Eye (tissue), 1 donor: ENCODE data around the gene MAB21L3.

ENCODE experiments used
- DNase-seq: peaks from one replicate; pipeline ENCODE4 v3.0.0-alpha.2; 2015

Gene MAB21L3

DNA sequence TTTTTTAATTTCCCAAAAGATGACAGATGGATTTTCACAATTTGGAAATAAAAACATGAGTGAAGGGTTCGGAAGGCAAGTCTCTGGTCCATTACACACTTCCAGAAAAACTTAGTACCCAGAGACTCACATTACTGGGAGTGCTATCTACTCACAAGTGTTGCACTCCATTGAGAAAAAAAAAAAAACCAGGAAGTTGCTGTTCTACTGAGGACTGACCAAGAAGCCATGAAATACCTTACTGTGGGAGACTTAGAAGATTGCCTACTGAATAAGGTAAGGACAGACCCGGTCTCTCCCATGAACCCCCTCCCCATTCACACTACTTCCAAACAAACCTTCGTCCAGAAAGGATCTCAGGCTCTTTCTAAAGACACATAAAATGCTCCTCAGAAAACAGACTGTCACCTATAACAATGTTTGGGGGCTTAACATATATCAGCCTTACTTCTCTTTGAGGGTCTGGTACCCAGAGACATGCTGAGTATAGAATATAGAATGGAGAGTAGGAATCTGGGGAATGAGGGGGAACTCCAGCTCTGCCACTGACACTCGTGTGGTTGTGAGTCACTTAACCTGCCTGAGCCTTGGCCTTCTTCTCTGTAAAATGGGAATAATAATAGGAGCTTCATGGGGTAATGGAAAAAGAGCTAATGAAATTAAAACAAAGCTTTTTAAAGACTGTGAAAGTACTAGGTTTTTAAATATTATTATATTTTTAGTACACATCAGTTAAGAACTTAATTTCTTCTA lies 1.4 kb downstream of the MAB21L3 start:
- no peak for DNase-seq

- DNase-seq = no peak
Measured at GRCh38 chr1:116113615-116114014, 2.4 kb downstream of the MAB21L3 start.

DNA sequence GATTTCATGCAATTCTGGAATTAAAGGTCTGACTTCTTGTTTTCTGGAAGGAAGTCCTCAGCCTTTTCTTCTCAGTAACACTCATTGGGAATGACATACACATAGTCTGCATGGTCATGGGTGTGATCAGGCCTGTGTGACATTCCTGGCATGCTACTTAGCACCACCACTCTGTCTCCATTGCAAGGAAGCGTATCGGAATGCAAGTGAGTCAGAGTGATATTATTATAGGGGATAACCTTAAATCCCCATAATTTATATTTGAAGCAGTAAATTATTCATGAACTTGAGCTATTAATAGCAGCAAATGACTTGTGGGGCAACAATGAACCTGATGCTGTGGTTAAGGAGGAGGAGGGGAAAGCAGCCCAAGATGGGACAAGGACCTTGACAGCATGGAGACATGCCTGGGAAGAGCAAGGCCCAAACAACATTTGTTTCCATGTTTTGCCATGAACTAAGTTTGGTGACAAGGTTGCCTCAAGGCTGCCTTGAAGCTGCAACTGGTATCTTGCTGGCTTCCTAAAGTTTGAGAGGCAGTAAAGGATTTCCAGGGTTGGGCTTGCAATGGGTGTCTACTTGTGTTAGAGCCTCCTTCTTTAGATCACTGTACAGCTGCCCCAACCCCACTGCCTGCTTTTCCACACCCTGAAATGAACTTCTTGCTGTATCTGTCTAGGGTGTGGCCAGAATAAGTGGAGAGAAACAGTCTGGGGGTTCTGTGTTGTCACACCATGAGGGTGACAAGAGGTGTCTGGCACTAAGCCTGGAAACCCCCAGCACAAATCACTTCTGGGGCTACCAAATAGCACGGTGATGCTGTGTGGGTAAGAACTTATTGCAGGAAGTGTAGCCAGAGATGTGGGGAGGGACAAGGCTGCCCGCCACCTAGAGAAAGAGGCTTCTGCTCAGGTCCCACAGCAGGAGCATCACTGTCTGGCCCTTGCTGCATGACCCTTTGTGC lies 4.6 kb downstream of the MAB21L3 start:
- no peak for DNase-seq

DNA sequence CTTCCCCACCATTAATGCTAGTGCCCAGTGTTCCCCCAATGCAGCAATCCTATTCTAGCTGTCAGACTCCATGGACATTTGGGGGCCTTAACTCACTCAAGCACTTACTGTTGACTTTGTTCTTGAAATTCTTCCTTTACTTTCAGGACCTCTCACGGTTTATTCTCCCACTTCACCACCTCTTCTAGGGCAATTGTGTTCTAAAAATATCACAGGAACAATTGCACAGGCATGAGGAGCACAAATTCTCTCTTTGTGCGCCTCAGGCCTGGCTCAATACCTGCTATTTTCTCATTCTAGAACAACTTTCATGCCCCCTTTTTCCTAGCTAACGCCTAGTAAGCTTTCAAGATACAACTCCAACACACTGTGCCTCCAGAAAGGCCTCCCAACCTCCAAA lies 7.3 kb downstream of the MAB21L3 start:
- no peak for DNase-seq

DNA sequence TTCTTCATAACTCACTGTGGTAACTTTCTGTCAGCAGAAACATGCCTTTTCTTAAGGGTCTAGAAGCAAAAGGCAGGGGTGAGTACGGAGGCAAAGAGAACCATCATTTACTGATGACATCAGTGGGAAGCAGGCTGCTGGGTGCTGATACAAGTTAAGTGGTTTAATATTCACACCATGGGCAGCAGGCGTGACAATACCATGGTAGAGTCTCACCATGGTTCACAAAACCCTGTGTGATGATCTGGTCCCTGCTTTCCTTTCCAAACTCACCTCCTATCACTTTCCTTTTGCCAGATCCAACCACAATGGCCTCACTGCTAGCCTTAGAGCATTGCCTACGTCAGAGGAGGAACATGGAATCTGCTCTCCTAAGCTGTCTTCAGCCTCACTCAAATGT lies 8.7 kb downstream of the MAB21L3 start:
- no peak for DNase-seq

GRCh38 chr1:116122955-116123757 lies 12.0 kb downstream of the MAB21L3 start:
- DNase-seq = peak; percentile 22

GRCh38 chr1:116123837-116124533 lies 12.8 kb downstream of the MAB21L3 start:
- no peak for DNase-seq

DNA sequence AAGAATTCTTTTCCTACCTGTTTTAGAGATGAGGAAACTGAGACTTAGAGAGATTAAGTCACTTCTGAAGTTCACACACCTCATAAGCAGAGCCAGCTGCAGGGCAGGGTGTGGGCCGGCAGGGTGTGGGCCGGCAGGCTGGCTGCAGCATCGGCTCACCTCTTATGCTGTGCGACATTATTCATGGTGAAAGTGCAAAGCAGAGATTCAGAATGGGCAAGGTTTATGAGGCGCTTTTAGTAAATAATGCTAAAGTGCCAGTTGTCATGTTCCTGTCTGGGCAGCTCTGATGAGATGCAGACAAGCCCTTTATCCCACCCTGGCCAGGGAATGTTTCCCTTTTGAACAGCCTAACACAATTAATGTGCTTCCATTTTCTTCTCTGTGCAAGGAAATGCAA lies 14.6 kb downstream of the MAB21L3 start:
- DNase-seq = no peak

DNA sequence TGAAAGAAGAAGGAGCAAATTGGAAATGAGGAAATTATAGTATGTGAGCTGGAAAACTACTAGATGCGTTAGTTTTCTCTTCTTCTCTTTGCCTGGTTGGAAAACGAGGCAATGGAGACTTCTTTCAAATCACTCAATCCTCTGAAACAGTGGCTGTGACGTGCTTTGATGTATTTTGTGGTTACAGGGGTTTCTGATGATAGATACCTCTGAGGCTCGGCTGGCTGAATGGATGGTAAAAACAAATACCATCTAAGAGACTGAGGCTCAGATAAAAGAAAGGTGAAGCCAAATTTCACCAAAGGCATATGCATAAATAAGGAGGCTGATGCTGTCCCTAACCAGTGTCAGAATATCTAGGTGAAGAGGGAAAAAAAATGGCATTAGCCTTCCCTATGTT lies 15.1 kb downstream of the MAB21L3 start:
- DNase-seq = no peak

GRCh38 chr1:116127123-116127847 lies 16.1 kb downstream of the MAB21L3 start:
- no peak for DNase-seq

GRCh38 chr1:116127848-116128540 lies 16.8 kb downstream of the MAB21L3 start:
- DNase-seq = no peak

DNA sequence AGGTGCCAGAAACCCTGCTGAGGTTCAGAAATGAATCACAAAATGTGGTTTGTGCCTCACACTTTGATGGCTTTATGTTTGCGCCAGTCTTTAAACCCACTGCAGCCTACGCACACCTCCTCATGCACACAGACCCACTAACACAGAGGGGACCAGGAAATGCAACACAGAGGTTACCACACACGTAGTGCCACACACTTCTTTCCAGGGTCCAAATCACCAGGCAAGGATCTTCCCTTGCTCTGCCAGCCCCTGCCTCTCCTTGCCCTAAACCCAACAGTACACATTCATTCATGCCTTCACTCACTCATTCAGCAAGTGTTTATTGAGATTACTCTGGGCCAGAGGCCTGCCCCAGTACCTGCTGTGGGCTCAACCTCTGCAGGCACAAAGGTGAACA lies 17.5 kb downstream of the MAB21L3 start:
- no peak for DNase-seq

- no peak for DNase-seq
Measured at GRCh38 chr1:116129537-116129936, 18.3 kb downstream of the MAB21L3 start.

GRCh38 chr1:116130356-116130755 lies 19.2 kb downstream of the MAB21L3 start:
- no peak for DNase-seq

DNA sequence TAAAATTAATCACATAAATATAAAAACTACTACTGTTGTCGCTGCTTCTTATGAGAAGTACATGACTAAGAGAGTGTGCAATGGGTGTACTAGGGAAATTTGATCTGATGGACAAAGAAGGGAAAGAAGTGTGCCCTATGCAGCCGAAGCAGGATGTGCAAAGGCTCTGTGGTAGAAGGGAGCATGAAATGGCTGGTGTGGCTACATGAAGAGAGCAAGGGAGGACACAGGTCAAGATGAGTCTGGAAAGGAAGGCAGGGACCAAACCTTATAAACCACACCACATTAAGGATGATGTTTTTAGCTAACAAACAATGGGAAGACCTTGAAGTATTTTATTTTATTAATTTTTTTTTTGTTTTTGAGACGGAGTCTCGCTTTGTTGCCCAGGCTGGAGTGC lies 20.0 kb downstream of the MAB21L3 start:
- no peak for DNase-seq

DNA sequence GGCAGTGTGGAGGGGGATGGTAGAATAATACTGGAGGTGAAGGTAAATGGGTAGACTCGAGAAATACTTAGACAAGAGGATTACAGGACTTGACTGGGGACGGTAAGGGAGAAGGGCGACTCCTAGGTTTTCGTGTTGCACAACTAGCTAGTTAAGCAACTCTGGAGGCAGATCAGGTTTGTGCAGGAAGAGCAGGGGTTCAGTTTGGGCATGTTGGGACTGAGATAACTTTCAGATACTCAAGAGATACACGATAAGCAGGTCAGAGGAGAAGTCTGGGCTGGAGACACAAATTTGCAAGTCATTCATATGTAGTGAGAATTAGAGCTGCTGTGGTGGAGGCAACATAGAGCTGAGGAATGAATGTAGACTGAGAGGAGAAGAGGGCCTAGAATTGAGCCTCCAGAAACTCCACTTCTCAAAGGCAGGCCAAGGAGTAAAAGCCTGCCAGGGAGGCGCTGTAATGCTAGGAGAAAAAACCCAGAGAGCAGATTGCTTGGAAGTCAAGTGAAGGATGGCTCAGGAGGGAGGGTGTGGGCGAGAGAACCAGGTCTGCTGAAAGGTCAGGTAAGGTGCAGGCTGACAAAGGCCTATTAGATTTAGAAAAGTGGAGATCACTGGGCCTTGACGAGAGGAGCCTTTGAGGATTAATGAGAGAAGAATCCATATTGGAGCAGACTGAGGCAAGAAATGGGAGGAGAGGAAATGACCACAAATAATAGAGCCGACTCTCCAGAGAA lies 20.8 kb downstream of the MAB21L3 start:
- no peak for DNase-seq

DNA sequence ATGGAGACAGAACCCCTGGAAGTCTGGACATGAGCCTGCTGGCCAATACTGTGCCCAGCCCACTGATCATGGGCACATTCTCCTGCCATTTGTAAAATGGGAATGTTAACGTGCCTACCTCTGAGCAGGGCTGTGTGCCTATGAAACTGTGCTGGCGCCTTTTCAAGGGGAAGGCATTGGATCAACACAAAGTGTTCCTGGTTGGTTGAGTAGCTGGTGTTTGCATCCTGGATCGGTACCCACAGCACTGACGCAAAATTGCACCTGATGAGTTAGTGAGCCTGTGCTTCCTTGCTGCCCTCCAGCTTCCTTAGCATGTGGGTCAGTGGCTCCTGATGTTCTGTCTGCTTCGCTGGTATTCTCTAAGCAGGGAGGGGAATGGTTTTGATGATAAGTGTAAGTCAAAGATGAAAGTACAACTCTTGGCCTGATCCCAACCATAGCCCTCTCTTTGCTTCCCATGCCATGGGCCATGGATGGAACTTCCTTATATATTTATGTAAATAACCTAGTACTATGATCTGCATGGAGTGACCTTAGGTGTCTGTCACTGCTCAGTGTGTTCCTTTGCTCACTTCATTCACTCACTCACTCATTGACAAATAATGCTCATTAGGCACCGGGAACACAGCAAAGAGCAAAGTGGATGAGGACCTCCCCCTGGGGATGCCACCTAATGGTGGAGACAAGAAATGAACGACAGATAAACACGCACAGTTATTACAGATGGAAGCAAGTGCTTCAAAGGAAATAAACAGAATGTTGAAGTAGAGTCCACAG lies 22.7 kb downstream of the MAB21L3 start:
- no peak for DNase-seq

DNA sequence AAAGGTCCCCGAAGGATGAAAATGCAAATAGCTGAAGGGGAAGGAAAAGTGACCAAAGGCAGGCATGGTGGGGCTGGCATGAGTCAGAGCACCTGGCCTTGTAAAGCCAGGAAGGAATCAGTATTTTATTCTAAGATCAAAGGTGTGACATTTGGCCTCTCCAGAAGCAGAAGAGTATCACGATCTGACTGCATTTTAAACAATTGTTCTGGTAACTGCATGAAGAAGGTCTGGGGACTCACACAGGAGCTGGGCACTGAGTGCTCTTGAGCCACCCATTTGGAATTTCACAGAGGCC lies 23.2 kb downstream of the MAB21L3 start:
- DNase-seq = no peak

- DNase-seq = no peak
Measured at GRCh38 chr1:116138277-116138792, 27.1 kb downstream of the MAB21L3 start.
